Prostate gland (tissue), 2 donors: Measurements from ENCODE around the gene WDFY3. TPM values are rescaled to one million over a fixed set of nuclear protein-coding genes. Genes with fewer than 3 reads are reported as not detected.
A peak's percentile ranks its signal among the peaks of the same experiment; 100 is the strongest.

Experiments used
- DNase-seq: peaks from one replicate; pipeline ENCODE4 v3.0.0-alpha.2; 2019; ENCODE audit warnings: low spot score
- H3K27ac ChIP-seq, 2 donors: fragments of 200-600 bp; sonication (generic); 2 replicates each; pipeline ENCODE4 v1.5.1; 2017 to 2019
- H3K27me3 ChIP-seq: fragments of 200-600 bp; sonication (generic); replicated peaks from 2 replicates; pipeline ENCODE4 v1.5.1; 2019; ENCODE audit not compliant: insufficient read depth
- H3K36me3 ChIP-seq, 2 donors: fragments of 200-600 bp; sonication (generic); 1 replicate in 1 of 2; 2 replicates in 1 of 2; pipeline versions ENCODE4 v1.5.1 to v1.8.1; 2017 to 2019
- H3K4me1 ChIP-seq: fragments of 200-600 bp; sonication (generic); replicated peaks from 2 replicates; pipeline ENCODE4 v1.5.1; 2019
- H3K4me3 ChIP-seq, 2 donors: fragments of 200-600 bp; sonication (generic); 2 replicates each; pipeline ENCODE4 v1.5.1; 2017 to 2019
- H3K9me3 ChIP-seq: fragments of 200-600 bp; sonication (generic); 2 replicates; pipeline ENCODE4 v1.5.1; 2017
- CTCF ChIP-seq, 4 experiments: fragments of 200-600 bp in 2 of 4; fragments of 450-650 bp in 2 of 4; sonication (generic) in 2 of 4; IDR thresholded peaks; 1 replicate in 3 of 4; 2 replicates in 1 of 4; pipeline ENCODE4 v1.5.1; 2016 to 2019; ENCODE audit warnings: antibody characterized with exemption in 4 of 4, mild to moderate bottlenecking in 2 of 4, moderate library complexity in 2 of 4
- POLR2A ChIP-seq: fragments of 450-650 bp; IDR thresholded peaks from one replicate; pipeline ENCODE4 v1.6.1; 2016; ENCODE audit warnings: antibody characterized with exemption, mild to moderate bottlenecking
- POLR2AphosphoS5 ChIP-seq: sonication (generic); formaldehyde crosslinking; IDR thresholded peaks from one replicate; pipeline ENCODE4 v1.6.1; 2017; ENCODE audit warnings: antibody characterized with exemption
- WGBS: methylation state at CpG from one replicate; pipeline ENCODE4 v1.1.5; 2018; 5-methylcytosine and 5-hydroxymethylcytosine counted together
- intact Hi-C: fragments of 100-400 bp; cut with DNase I; formaldehyde crosslinking; loops from one replicate; pipeline ENCODE4 v1.14.2; 2022
- total RNA-seq, 2 donors: library from RNA; depleted of rRNA; stranded (reverse); fragments of >200 nt; gene quantifications; one replicate each; pipeline ENCODE4 v1.1.0, GENCODE V29; 2016

The WDFY3 gene
- 100 to 1,000 TPM in 1 of 2 donors, 10 to 100 TPM in 1; 48.1 to 110 TPM for total RNA-seq

GRCh38 chr4:84966382-84967242, at the start of gene WDFY3:
Gene WDFY3 (minus strand): TSS chr4:84966690. CDS start chr4:84860591, 106,099 bp downstream.
- under 1% methylated on average over 46 of the region's 58 CpGs for WGBS
- peak; percentile 86 for DNase-seq
- intact Hi-C loops: loop anchor here (5.0 kb wide), 1 partner anchor 114 kb away; no protein-coding TSS in a partner anchor
- H3K4me3 ChIP-seq: peak within 1 kb of the TSS; percentile 69 to 80
- H3K4me1 ChIP-seq: no peaks in the 10 kb centered on the region
- no peaks in the 10 kb centered on the region for H3K27me3 ChIP-seq
- H3K27ac ChIP-seq: peak within 1 kb of the TSS; percentile 90 to 93
- H3K36me3 ChIP-seq: no peaks in the 10 kb centered on the region
- TF ChIP-seq POLR2A (peak; percentile 81), CTCF (IDR thresholded peaks at IDR 0.05) (no peak), POLR2AphosphoS5 (peak; percentile 80)
- no peaks in the 10 kb centered on the region for H3K9me3 ChIP-seq

GRCh38 chr4:85005865-85006377, 39.4 kb upstream of the WDFY3 start:
- intact Hi-C loops: no loop called here
- Histone ChIP-seq H3K27ac (no peak overlapping the region), H3K4me1 (no peaks in the 10 kb centered on the region), H3K9me3 (no peaks in the 10 kb centered on the region), H3K27me3 (no peaks in the 10 kb centered on the region), H3K36me3 (no peaks in the 10 kb centered on the region), H3K4me3 (no peak overlapping the region)
- no peak for DNase-seq
- TF ChIP-seq CTCF (IDR thresholded peaks at IDR 0.05): no peak
- TF ChIP-seq POLR2AphosphoS5: no peak
- TF ChIP-seq POLR2A: no peak
- WGBS: 98% methylated on average over 2 of the region's 2 CpGs

GRCh38 chr4:85000343-85000742, 33.9 kb upstream of the WDFY3 start:
- no peak for DNase-seq
- intact Hi-C loops: no loop called here
- TF ChIP-seq POLR2AphosphoS5 (no peak), CTCF (IDR thresholded peaks at IDR 0.05) (no peak), POLR2A (no peak)
- H3K27me3 ChIP-seq: no peaks in the 10 kb centered on the region
- no peaks in the 10 kb centered on the region for H3K9me3 ChIP-seq
- 22% methylated on average over 3 of the region's 3 CpGs for WGBS
- no peaks in the 10 kb centered on the region for H3K36me3 ChIP-seq
- H3K4me1 ChIP-seq: no peaks in the 10 kb centered on the region
- H3K4me3 ChIP-seq: no peak overlapping the region
- H3K27ac ChIP-seq: no peak overlapping the region

GRCh38 chr4:84995386-84995785, 28.9 kb upstream of the WDFY3 start:
- H3K4me3 ChIP-seq: no peak overlapping the region
- 95% methylated on average over 3 of the region's 3 CpGs for WGBS
- intact Hi-C loops: no loop called here

More at GRCh38 chr4:84995386-84995785, 28.9 kb upstream of the WDFY3 start:
- H3K27ac ChIP-seq: no peak overlapping the region
- TF ChIP-seq CTCF (IDR thresholded peaks at IDR 0.05): no peak
- no peak for TF ChIP-seq POLR2AphosphoS5
- no peak for TF ChIP-seq POLR2A
- no peaks in the 10 kb centered on the region for H3K9me3 ChIP-seq
- no peak for DNase-seq
- H3K27me3 ChIP-seq: no peaks in the 10 kb centered on the region
- H3K36me3 ChIP-seq: no peaks in the 10 kb centered on the region
- no peaks in the 10 kb centered on the region for H3K4me1 ChIP-seq
